ENCODE results near the gene POU2F2.
"Not testable (repeated sequence)": the region's sequence is repeated elsewhere in the genome, so short reads cannot be mapped to it uniquely, and the experiment has no call there.

POU2F2 gene

GRCh38 chr19:42048992-42049391, 83.3 kb downstream of the POU2F2 start:
- TF ChIP-seq CTCF (IDR thresholded peaks at IDR 0.05; ENCODE audit: insufficient read depth, low read length, missing control alignments): no peak
- ChIA-PET POLR2A (interaction anchor here (0.8 kb wide), 1 partner anchor 12 kb away, joined by 3 read pairs; no protein-coding TSS in a partner anchor), CTCF (interaction anchor here (1.3 kb wide), 1 partner anchor 14 kb away, joined by 9 read pairs; no protein-coding TSS in a partner anchor)
- no peak for DNase-seq (ENCODE audit: low read depth, low spot score)
- no peak overlapping the region for H3K4me3 ChIP-seq (ENCODE audit: low read depth, low read length)

GRCh38 chr19:42045575-42045974, 86.7 kb downstream of the POU2F2 start:
- ChIA-PET CTCF (interaction anchor here (1.0 to 4.6 kb wide), 4 partner anchors 8 to 140 kb away, joined by 3 to 54 read pairs (median 5); no protein-coding TSS in a partner anchor), POLR2A (no interaction called here)

GRCh38 chr19:42042455-42043170, 89.6 kb downstream of the POU2F2 start:
- POLR2A ChIA-PET: no interaction called here
- DNase-seq (ENCODE audit: low read depth, low spot score): no peak
- CTCF ChIA-PET: interaction anchor here (0.8 to 1.5 kb wide), 3 partner anchors 8 to 193 kb away, joined by 3 to 6 read pairs (median 3); no protein-coding TSS in a partner anchor
- no peak for TF ChIP-seq CTCF (IDR thresholded peaks at IDR 0.05; ENCODE audit: insufficient read depth, low read length, missing control alignments)
- no peak overlapping the region for H3K4me3 ChIP-seq (ENCODE audit: low read depth, low read length)

More at GRCh38 chr19:42045575-42045974, 86.7 kb downstream of the POU2F2 start:
- TF ChIP-seq CTCF (IDR thresholded peaks at IDR 0.05; ENCODE audit: insufficient read depth, low read length, missing control alignments): no peak
- DNase-seq (ENCODE audit: low read depth, low spot score): no peak
- no peak overlapping the region for H3K4me3 ChIP-seq (ENCODE audit: low read depth, low read length)

GRCh38 chr19:42040491-42040890, 91.8 kb downstream of the POU2F2 start:
- CTCF ChIA-PET: interaction anchor here (1.5 to 2.0 kb wide), 2 partner anchors 10 to 11 kb away, joined by 3 to 7 read pairs; no protein-coding TSS in a partner anchor
- DNase-seq (ENCODE audit: low read depth, low spot score); POLR2A ChIA-PET; H3K4me3 ChIP-seq (ENCODE audit: low read depth, low read length): not testable (repeated sequence)

- no peak overlapping the region for H3K4me3 ChIP-seq (ENCODE audit: low read depth, low read length)
- TF ChIP-seq CTCF (IDR thresholded peaks at IDR 0.05; ENCODE audit: insufficient read depth, low read length, missing control alignments): no peak
- POLR2A ChIA-PET: no interaction called here
- CTCF ChIA-PET: interaction anchor here (1.5 to 2.0 kb wide), 2 partner anchors 9 to 11 kb away, joined by 3 to 7 read pairs; no protein-coding TSS in a partner anchor
- DNase-seq (ENCODE audit: low read depth, low spot score): no peak
These were observed 92.2 kb downstream of the POU2F2 start for GRCh38 chr19:42040031-42040430.

- CTCF ChIA-PET: interaction anchor here (0.8 to 2.7 kb wide), 5 partner anchors 10 to 138 kb away, joined by 3 to 12 read pairs (median 4); no protein-coding TSS in a partner anchor
- no peak for TF ChIP-seq CTCF (IDR thresholded peaks at IDR 0.05; ENCODE audit: insufficient read depth, low read length, missing control alignments)
- POLR2A ChIA-PET: no interaction called here
- DNase-seq (ENCODE audit: low read depth, low spot score): no peak
- no peak overlapping the region for H3K4me3 ChIP-seq (ENCODE audit: low read depth, low read length)
These were observed 93.6 kb downstream of the POU2F2 start for GRCh38 chr19:42038666-42039065.

All from AG04449 (cell line).